Activated T-cell treated with anti-CD3 and anti-CD28 coated beads for 48 hours (primary cell): ENCODE results near the gene MTMR4.
"Not testable (repeated sequence)": the region's sequence is repeated elsewhere in the genome, so short reads cannot be mapped to it uniquely, and the experiment has no call there.

Experiments used
- DNase-seq: peaks from one replicate; pipeline ENCODE4 v3.0.0-alpha.2; 2020; ENCODE audit warnings: low read depth

Gene MTMR4

DNA sequence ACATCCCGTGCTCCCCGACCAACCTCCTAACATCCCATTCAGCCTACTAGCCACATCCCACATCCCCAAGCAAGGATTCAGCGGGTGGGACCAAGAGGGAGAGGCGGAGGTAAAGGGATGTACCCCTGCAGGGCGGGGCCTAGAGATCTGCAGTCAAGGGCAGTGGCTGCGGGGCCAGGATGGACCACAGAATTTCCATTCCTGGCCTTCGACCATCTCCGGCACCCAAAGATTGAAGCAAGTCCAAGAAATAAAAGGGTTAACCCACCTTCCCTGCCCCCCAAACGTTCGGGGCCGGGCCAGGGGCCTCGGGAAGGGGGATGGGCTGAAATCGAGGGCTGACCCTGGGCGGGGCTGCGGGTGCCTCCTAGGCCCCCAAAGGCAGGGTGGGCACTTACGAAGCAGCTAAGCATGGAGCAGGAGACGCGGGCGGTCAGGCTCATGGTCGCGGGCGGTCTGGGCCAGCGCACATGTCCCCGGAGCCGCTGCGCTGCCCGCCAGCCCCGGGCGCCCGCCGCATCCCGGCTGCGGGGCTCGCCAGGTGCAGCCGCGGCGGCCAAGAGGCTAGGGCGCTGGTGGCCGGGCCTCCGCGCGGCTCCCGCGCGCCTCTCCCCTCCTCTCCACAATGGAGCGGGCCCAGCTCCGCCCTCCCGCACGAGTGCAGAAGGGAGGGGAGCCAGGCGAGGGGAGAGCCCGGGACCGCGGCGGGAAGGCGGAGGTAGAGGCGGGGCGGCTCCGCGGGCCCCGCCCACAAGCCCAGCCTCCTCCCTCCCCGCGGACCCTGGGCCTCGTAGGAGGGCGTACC lies at the start of gene MTMR4:
Gene MTMR4 (minus strand): TSS at position 674 of the 805 bp plus-strand sequence. CDS start 231 bp downstream, at position 443.
- peak; percentile 78 for DNase-seq

DNA sequence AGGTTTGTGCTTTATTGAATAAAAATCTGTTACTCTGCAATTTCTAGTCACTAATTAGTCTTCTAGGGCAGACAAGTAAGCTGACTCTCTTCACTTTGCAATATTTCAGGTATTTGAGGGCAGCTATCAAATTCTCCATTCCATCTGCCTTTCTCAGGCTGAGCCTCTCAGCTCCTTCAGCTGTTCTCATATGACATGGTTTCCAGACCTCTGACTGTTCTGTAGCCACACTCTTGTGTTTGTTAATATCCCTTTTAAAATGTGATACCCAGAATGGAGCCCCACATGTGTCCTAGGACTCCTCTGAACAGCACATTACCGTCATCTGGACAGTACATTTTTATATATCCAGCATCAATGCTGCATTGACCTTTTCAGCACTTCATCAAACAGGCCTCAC lies 46.1 kb upstream of the MTMR4 start:
- no peak for DNase-seq

DNA sequence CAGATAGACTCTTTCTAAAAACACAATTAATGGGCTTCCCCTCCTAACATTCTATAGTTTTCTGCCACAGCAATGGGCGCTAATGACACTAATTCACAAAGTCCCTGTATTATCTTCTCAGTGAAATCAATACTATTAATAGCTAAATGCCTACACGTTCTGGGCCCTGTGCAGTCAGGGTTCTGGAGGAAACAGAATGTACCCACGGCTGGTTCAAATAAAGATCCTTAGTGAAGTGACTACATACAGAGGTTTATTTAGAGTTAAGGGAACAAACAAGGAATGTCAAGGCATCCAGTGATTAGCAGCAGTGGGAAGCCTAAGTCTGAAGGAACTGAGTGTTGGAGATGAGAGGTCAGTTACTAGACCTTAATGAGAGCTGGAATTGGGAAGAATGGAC lies 43.5 kb upstream of the MTMR4 start:
- DNase-seq: no peak

DNA sequence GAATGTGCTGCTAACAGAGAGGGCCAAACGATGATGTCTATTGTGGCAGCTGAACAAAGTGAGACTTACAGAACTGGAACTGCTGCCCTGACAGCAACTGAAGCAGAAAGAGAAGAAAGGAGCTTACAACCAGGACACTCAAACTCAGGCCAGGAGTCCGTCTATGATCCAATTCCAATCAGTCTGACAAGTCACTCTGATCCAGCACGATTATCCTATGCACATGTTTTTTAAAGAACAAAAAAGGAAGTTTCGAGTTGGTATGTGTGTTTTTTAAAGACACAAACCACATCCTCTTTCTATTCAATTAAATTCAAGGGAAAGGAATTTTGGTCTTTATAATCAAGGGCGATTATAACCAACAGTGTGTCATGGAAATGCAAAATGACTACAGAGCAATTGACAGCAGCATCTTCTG lies 42.4 kb upstream of the MTMR4 start:
- DNase-seq: no peak

DNA sequence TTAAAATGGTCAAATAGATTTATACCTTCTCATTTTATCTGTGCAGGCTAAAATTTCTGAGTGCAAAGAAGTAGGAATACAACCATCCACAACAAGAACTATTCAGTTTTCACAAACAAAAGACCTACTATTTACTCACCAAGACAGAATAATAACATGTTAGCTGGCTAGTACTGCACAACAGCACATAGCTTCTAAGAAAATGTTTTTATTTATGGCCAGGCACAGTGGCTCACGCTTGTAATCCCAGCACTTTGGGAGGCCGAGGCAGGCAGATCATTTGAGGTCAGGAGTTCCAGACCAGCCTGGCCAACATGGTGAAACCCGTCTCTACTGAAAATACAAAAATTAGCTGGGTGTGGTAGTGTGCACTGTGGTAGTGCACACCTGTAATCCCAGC lies 40.7 kb upstream of the MTMR4 start:
- not testable (repeated sequence) for DNase-seq

DNA sequence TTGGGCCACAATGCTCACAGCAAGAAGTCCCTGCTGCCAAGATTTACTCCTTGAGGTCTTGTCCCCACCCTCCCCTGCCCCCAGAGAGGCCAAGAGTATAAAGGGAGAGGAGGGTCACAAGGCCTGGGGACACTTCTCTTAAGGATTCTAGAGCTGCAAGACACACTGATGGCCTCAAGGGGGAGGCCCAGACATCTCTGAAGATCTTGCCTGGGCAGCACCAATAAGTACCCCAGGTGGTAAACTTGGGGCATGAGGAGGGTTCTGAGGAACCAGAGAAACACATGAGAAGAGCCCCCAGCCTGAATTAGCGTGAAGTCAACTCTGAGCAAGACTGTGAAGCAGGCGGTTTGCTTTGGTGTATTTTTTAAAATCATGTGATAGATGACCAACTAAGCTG lies 26.8 kb upstream of the MTMR4 start:
- no peak for DNase-seq

DNA sequence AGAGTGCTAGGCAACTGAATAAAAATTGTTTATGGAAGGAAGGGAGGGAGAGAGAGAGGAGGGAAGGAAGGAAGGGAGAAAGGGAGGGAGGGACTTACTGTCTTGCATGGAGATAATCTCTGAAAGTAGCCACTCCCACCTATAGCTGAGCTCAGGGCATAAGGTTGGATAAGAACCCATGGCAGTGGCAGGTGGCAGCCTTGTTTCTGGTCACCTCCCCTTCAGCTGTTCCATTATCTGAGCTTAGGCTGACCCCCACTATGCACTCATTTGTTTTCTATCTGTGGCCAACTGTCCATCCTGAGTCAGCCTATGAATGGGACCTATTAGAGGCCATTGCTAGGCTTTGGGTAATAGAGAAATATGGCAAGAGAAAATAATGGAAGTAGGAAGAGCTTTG lies 25.3 kb upstream of the MTMR4 start:
- DNase-seq: no peak

DNA sequence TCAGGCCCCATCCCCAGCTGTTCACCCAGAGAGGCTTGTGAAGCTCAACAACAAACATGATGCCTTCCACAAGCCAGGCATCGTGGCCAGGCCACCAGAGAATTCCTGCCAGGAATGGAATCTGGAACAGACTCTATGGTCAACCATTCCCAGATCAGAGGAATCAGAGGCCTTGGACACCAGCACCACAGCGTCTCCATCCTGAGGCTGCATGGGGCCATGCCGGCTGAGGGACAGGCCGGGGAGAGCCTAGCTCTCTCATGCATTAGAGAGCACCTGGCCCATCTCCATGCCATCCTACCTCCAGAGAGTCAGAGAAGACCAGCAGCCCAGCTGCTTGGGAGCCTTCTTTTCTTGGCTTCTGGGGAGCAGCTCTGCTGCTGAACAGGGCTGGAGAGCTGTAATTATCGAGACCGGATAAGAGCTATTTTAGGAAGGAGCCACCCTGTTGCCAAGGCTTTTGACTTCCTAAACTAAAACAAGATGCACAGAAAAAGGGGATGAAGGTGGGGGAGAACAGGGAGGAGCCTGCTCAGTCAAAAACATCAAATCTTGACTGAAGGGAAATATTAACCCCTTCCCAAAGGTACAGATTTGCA lies 24.5 kb upstream of the MTMR4 start:
- DNase-seq: no peak

DNA sequence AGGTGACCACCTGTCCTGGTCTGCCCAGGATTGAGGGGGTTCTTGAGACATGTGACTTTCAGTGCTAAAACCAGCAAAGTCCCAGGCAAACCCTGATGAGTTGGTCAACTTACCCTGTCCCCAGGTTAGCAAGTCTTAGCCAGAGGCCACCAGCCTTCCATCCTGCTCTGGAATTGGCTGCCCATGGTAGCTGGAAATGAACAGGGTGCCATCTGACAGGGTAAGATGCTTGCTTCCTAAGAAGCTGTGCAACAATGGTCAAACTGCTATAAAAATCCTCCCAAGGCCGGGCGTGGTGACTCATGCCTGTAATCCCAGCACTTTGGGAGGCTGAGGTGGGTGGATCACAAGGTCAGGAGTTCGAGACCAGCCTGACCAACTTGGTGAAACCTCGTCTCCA lies 22.8 kb upstream of the MTMR4 start:
- DNase-seq: no peak

DNA sequence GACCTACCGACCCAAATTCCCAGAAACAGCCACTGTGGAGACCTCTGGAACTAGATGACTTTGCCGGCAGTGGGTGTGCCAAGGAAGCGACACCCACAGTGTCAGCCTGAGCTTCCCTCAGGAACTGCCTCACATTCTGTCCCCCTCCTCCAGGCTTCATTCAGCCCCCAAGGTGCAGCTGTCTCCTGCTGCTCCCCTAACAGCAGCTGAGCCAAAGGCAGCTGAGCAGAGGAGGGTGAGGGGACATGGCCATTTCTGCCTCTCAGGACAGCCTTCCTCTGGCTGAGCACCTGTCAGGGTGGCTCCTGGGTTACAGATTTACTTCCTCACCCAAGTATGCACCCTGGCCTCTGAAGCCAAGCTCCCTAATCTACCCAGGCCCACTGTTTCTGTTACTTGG lies 22.1 kb upstream of the MTMR4 start:
- DNase-seq: no peak

DNA sequence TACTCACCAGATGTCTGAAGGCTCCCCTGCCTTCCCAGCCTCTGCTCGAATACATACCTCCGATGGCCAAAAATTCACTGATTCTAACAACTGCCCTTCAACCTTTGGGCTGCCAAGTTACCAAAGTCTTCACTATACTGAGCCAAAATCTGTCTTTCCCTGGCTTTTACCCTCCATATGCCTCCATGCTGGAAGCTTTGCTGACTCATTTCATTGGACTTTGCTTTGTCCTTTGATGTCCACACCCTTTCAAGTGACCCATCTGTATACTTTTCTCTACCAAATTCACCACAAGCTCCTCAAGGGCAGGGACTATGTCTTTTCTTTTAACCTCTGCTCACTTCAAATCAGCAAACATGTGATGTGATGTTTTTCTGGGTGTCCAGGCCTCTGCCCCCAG lies 21.0 kb upstream of the MTMR4 start:
- DNase-seq: no peak

DNA sequence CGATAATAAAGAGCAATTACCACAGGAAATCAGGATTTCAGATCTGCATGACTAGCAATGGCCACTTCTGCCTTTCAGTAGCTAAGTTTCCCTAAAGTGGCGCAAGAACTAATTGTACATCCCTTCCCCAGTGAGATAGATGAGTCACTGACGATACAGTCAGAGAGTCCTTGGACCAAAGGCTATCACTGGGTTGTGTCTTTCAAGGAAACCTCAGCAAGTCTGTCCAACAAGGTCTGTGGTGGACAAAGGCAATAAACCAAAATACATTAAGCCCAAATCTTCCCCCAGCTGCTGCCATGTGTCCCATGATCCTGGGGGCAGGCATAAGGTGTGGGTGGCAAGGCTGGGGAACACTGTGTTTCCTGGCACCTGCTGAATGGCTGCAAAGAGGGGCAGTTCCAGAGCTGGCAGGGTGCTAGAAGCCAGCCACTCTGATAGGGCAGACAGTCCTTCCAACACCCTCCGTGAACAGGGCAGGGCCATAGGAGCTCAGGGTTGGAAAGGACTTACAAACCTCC lies 20.5 kb upstream of the MTMR4 start:
- DNase-seq: no peak

DNA sequence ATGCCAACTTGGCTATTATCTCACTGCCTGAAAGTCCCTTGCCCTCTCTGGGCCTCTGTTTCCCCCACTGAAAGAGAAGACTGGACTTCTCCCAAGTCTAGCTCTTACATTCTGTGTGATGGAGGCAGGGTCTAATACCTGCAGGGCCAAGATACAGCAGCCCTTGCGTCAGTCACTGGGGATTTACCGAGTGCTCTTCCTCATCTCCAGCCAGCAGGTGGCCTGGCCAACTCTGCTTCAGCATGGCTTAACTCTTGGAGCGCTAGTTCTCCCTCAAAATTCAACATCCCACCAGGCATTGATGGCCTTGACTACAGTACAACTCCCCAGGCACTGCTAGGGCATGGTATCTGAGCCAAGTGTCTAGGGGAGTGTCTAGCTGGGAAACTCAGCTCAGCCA lies 19.9 kb upstream of the MTMR4 start:
- DNase-seq: no peak

DNA sequence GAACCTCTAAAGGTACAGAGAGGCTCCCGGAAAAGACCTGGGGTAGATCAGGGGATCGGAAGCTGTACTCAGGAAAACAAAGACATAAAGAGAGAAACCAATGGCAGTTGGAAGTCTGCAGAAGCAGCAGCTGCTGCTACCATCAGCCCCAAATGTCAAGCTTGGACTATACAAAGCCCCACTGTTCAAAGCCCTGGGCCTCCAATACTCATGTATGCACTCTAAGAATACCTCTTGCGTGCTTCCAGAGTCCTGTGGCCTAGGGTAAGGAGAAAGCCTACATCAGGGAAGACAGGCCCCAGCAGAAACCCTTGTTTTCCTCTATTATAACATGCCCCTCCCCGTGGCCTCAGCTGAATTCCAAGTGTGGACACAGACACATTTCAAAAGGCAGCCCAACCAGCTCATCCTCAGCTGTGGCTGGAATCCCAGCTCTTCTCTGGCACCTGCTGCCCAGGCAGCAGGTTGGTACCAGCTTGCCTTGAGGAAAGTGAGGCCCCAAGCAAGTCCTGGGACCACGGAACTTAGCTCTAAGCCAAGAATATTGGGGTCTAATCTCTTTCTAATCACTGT lies 19.3 kb upstream of the MTMR4 start:
- no peak for DNase-seq

DNA sequence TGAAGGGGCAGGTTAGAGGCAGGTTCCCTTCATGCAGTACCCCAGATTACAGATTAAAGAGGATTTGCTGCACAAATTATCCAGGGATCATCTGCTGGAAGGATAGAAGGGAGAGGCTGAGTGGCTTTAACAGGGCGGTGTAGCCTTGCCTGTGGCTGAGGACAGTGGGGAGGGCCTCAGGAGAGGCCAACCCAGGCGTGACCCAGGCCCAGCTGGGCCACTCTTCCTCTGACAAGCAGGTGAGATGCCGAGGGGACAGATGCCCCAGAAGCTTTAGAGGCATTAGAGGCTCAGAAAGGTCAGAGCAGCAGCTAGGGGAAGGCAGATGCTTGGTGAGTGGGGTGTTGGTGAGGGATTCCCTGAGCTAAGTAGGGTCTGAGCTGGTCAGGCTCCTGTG lies 18.1 kb upstream of the MTMR4 start:
- DNase-seq: no peak

DNA sequence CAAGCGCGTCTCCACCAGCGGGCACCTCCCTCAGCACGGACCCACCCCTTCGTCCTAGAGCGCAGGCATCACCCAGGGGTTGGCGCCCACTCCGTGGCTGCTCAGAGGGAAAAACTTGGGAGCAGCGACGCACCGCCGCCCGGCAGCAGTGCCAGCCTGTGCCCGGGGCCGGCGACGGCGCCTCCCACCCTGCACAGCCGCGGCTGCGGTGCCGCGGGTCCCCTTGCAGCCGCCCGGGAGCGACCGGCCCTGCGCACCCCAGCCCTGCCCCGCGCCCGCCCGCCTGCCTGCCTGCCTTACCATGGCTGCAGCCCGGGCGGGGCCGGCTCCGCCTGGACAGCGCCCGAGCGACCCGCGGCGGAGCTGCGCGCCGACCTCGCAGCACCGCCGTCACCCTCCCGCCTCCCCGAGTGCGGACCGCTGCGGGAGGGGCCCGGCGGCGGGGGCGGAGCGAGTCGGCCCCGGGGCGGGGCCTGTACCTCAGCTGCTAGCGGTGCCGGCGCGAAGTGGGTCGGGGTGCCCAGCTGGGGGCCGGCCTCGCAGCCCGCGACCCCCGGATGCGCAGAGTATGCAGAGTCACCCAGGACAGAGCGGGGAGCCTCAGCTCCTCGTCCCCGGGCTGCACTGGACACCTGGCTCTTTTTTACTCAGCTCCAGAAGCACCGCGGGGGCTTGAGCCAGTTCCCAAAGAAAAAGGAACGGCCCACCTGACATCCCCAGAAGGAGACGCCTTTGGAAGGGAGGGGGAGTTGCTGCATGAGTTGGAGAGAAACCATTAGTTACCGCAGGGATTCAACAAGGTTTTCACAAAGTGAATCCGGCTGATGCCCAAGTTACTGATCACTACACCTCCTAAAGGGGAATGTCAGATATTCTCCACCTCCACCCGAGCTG lies 17.5 kb upstream of the MTMR4 start:
- DNase-seq: peak; percentile 49

DNA sequence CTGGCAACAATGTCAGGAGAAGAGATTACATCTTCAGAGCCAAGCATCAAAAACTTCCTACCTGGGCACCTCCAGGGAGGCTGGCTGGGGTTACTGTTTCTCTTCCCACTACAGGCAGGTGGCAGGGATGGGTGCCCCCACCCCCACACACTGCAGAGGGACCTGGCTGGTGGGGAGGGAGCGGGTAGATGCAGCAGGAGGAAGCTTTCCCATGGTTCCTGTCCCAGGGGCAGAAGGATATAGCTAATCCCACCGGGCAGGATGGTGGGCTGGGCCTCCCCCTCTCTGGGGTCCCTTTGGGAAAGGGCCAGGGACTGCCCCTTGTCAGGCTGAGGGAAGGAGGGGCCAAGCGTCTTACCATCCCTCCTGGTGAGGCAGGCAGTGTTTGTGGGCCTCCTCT lies 16.7 kb upstream of the MTMR4 start:
- no peak for DNase-seq

DNA sequence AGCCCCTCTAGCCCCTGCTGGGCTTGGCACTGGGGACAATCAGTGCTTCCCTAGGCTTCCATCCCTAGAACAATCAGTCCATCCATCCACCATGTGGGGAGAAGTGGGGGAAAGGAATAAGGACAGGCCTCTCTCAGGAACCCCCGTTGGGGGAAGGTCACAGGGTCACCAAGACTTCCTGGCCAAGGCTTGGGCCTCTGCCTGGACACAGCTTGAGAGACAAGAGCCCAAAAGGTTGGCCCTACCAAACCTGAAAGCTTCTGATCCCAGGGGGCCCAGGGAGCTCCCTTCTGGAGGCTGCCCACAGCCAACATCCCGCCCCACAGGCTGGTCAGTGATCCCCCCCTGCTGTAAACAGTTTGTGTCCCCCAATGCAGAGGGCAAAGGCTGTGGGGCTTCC lies 16.2 kb upstream of the MTMR4 start:
- DNase-seq: no peak

DNA sequence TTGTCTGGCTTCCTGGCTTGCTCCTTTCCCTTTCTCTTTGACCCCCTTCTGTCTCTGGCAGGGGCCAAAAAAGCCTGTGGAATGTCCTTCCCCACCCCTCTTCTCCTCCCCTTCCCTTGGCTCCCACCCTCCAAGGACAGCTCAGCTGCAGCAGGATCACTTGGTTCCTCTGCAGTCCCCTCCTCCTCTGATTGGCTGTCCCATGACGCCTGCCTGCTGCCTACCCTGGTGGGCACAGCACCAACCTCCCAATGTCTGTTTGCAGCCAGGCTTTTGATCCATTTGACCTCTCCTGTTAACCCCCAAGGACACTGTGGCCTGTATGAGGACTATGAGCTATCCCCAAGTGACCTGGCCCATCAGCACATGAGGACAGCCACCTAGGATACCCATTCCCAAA lies 14.8 kb upstream of the MTMR4 start:
- no peak for DNase-seq

DNA sequence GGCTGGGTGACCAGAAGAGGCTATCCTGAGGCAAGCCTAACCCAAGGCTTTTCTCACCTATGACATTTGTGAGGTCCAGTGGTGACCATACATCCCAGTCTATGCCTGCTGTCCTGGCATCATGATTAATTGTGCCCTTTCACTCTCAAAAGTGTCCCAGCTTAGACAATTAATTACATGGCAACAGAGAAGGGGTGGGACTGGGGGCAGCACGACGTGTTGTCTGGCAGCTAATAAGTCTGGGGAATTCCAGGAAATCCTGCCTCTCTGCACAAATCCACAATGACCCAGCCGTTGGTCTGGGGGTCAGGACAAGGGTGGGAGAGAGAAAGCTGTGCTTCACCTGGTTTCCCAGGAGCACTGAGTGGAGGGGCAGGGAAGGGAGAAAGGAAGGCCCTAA lies 14.0 kb upstream of the MTMR4 start:
- DNase-seq: no peak

DNA sequence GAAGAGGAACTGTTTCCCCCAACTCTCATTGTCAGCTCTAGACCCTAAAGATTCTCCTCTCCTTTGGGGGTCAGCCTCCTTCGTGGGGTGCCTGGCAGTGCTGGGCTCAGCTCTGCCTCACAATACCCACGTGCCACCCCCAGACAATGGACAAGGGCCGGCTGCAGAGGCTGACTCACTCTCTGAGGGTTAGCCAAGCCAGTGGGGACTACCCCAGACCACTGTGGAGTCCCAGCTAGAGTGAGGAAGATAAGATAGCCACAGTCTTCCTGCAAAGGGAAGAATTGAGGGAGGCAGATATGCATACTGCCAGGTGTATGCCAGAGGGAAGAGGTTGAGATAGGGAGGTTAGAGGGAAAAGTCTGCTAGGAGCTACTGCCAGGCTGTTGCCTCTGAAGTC lies 13.5 kb upstream of the MTMR4 start:
- no peak for DNase-seq

DNA sequence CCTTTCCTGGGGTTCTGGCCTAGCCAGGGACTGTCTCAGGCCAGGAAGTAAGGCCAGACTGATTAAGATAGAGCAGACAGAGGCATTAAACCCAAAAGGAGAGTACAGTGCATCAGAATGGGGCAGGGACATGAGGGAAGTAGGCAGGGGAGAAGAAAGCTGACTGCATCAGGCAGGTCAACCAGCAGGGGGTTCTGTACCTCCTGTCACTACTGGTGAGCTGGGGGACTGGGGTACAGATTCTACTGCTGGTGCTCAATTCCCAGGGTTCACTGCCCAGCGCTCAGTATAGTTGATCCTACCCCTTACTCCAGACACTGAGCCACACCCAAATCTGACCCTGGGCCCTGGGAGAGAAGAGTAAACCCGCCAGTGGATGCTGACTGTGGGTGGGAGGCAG lies 12.9 kb upstream of the MTMR4 start:
- no peak for DNase-seq
